CD8-positive, alpha-beta memory T cell (primary cell): ENCODE measurements around the gene PSG5. TPM values are rescaled to one million over a fixed set of nuclear protein-coding genes. Genes with fewer than 3 reads are reported as not detected.
"Not testable (repeated sequence)": the region's sequence is repeated elsewhere in the genome, so short reads cannot be mapped to it uniquely, and the experiment has no call there.

ENCODE experiments used
- CTCF ChIA-PET: fragments of 350-600 bp; sonication (Branson Sonifier 250); formaldehyde crosslinking; loops from one replicate; lab custom pipeline; 2021; ENCODE audit warnings: antibody characterized with exemption; lab: Charles Lee
- POLR2A ChIA-PET: fragments of 350-600 bp; sonication (Branson Sonifier 250); formaldehyde crosslinking; loops from one replicate; lab custom pipeline; 2021; ENCODE audit warnings: antibody characterized with exemption; lab: Charles Lee
- DNase-seq, 5 donors: peaks; one replicate each; pipeline versions ENCODE4 v3.0.0 to v3.0.0-alpha.2; 2020 to 2022; ENCODE audit warnings: mixed read lengths in 1 of 5
- H3K27ac ChIP-seq: one replicate; pipeline ENCODE4 v1.7.0; 2013; ENCODE audit warnings: low read depth, mild to moderate bottlenecking, low read length, moderate library complexity
- H3K27me3 ChIP-seq: 2 replicates; pipeline ENCODE4 v1.7.0; 2013; ENCODE audit warnings: low read length, mild to moderate bottlenecking; ENCODE audit not compliant: insufficient read depth, poor library complexity, severe bottlenecking
- H3K36me3 ChIP-seq: 2 replicates; pipeline ENCODE4 v1.7.0; 2013; ENCODE audit warnings: mild to moderate bottlenecking, low read length, moderate library complexity; ENCODE audit not compliant: insufficient read depth
- H3K4me1 ChIP-seq: 2 replicates; pipeline ENCODE4 v1.7.0; 2013; ENCODE audit warnings: mild to moderate bottlenecking, low read length, moderate library complexity; ENCODE audit not compliant: insufficient read depth
- H3K4me3 ChIP-seq: 2 replicates; pipeline ENCODE4 v1.7.0; 2013; ENCODE audit warnings: mild to moderate bottlenecking, low read length
- H3K9me3 ChIP-seq: 2 replicates; pipeline ENCODE4 v1.7.0; 2013; ENCODE audit warnings: mild to moderate bottlenecking, low read length
- H3K27ac Mint-ChIP-seq, 8 donors: one replicate each; pipeline ENCODE4 v1.8.0; 2020 to 2021; ENCODE audit warnings: mixed read lengths in 8 of 8, mild to moderate bottlenecking in 6 of 8, inconsistent platforms in 3 of 8, moderate library complexity in 3 of 8
- H3K27me3 Mint-ChIP-seq, 2 donors: one replicate each; pipeline ENCODE4 v1.8.0; 2020 to 2021; ENCODE audit warnings: mixed read lengths in 2 of 2, mild to moderate bottlenecking in 1 of 2, moderate library complexity in 1 of 2
- H3K36me3 Mint-ChIP-seq, 3 donors: one replicate each; pipeline ENCODE4 v1.8.0; 2020 to 2021; ENCODE audit warnings: mixed read lengths in 3 of 3, inconsistent platforms in 1 of 3, mild to moderate bottlenecking in 1 of 3
- H3K4me1 Mint-ChIP-seq, 3 donors: one replicate each; pipeline ENCODE4 v1.8.0; 2020 to 2021; ENCODE audit warnings: mixed read lengths in 3 of 3, inconsistent platforms in 1 of 3, mild to moderate bottlenecking in 1 of 3
- H3K4me3 Mint-ChIP-seq, 7 donors: one replicate each; pipeline ENCODE4 v1.8.0; 2020 to 2021; ENCODE audit warnings: mixed read lengths in 7 of 7, mild to moderate bottlenecking in 6 of 7, moderate library complexity in 4 of 7, inconsistent platforms in 2 of 7
- H3K9me3 Mint-ChIP-seq, 5 donors: one replicate each; pipeline ENCODE4 v1.8.0; 2020 to 2022; ENCODE audit warnings: mixed read lengths in 5 of 5, mild to moderate bottlenecking in 3 of 5, moderate library complexity in 2 of 5, inconsistent platforms in 1 of 5
- polyA plus RNA-seq: library from polyadenylated mRNA; unstranded; fragments of 300-500 nt; fragmentation: Illumina TruSeq; gene quantifications from one replicate; pipeline ENCODE4 v1.2.3, GENCODE V29; 2021
- total RNA-seq, 2 experiments: library from RNA; stranded (reverse); gene quantifications; one replicate each; pipeline ENCODE4 v1.2.3, GENCODE V29; 2021

PSG5 gene
- total and polyA plus RNA-seq, 3 experiments from 2014 or later: not detected

DNA sequence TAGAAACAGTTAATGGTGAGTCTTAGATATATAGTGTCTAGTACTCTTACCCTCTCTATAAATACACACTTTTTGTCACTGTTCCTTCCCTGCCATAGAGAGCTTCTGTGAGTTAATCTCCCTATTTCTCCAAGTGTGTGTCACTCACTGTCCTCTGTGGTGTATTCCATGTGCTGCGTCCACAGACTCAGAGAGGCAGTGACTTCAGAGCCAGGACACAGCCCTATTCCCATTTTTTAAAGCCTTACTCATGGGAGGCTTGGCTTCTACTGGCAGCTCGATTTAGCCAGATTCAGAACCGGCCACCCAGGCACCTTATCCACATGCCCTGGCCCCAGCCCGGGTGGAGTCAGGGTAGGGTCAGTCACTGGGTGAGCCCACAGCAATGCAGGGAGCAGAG is 32.8 kb upstream of the PSG5 start:
- H3K27me3 ChIP-seq, H3K4me1 Mint-ChIP-seq, H3K9me3 ChIP-seq, H3K36me3 ChIP-seq, H3K27ac ChIP-seq, H3K36me3 Mint-ChIP-seq, DNase-seq, POLR2A ChIA-PET, CTCF ChIA-PET, H3K4me3 ChIP-seq, H3K4me1 ChIP-seq, H3K4me3 Mint-ChIP-seq: not testable (repeated sequence)
- peaks cover 0 to 12% (median 4%) of the 10 kb centered on the region in 5 donors for H3K9me3 Mint-ChIP-seq
- H3K27ac Mint-ChIP-seq: peak overlapping the region in 1 of 8 donors; percentile 73
- peaks cover 2 to 14% of the 10 kb centered on the region in 2 donors for H3K27me3 Mint-ChIP-seq

DNA sequence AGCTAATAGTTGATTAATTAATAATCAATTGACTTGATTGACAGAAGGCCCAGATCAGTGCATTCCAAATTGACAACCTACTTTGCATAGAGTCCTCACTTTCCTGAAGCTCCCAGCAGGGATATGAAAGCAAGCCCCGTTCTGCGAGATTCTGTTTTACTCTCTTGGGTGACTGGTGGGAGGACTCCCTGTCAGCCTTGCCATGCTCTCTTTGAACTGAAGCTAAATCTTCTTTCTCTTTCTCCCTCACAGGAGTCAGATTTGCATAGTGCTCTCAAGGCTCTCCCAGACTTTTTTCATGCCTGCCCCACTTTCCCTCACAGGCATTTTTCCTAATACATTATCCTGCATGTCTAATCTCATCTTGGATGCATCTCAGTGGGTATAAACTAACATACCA is 29.5 kb upstream of the PSG5 start:
- H3K27ac ChIP-seq, H3K4me1 Mint-ChIP-seq, DNase-seq, H3K27ac Mint-ChIP-seq, H3K9me3 ChIP-seq, H3K27me3 ChIP-seq, H3K36me3 ChIP-seq, H3K36me3 Mint-ChIP-seq, H3K4me3 ChIP-seq, H3K4me3 Mint-ChIP-seq, POLR2A ChIA-PET, H3K9me3 Mint-ChIP-seq, H3K4me1 ChIP-seq, CTCF ChIA-PET: not testable (repeated sequence)
- H3K27me3 Mint-ChIP-seq: peaks cover 2 to 15% of the 10 kb centered on the region in 2 donors

DNA sequence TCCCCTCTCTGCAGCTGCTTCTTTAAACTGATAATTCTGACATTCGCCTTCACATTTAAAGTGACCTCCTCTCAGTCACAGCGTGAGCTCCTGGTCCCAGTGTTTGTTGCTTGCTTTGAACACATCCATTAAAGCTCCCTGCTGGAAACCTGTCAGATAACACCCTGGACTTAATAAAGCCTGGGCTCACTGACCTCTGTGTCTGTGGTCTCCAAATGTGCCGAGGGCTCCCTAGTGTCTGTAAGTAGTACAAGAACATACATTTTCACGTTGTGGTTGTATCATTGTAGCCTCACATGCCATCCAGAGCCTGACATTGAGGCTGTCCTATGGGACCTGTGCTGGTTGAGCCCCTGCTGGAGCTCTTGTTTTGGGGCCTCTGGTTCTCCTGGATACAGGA is 21.7 kb upstream of the PSG5 start:
- H3K27ac ChIP-seq: no peak overlapping the region
- H3K4me3 Mint-ChIP-seq: no peak overlapping the region
- no peaks in the 10 kb centered on the region for H3K4me1 Mint-ChIP-seq

DNA sequence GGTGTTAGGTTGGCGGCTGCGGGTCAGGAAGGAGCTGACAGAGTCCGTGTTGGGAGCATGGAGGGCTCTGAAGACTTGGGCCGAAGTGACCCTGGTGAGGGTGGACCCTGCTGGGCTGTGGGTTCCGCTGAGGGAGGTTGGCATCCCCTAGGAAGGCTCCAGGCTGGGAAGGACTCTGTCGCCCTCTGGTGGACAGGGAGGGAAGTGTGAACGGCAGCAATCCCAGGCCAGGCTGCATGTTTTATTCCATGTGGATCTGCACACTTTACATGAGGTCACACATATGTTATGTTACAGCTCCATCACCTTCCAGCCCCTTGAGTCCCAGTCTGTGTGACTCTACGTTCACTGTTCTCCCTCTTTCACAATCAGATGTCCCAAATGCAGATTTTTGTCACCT is 20.8 kb upstream of the PSG5 start:
- H3K27me3 Mint-ChIP-seq: peaks cover 2 to 23% of the 10 kb centered on the region in 2 donors
- H3K27me3 ChIP-seq, CTCF ChIA-PET, H3K4me1 Mint-ChIP-seq, H3K9me3 Mint-ChIP-seq, H3K4me3 ChIP-seq, POLR2A ChIA-PET, DNase-seq, H3K4me3 Mint-ChIP-seq, H3K9me3 ChIP-seq, H3K36me3 Mint-ChIP-seq, H3K27ac Mint-ChIP-seq, H3K36me3 ChIP-seq, H3K27ac ChIP-seq, H3K4me1 ChIP-seq: not testable (repeated sequence)

More for the DNA sequence above, 21.7 kb upstream of the PSG5 start:
- Mint-ChIP-seq H3K36me3 (no peaks in the 10 kb centered on the region), H3K27ac (no peak overlapping the region), H3K9me3 (no peaks in the 10 kb centered on the region), H3K27me3 (peaks cover 2 to 23% of the 10 kb centered on the region in 2 donors)
- no peaks in the 10 kb centered on the region for H3K4me1 ChIP-seq
- no peak overlapping the region for H3K4me3 ChIP-seq
- no peaks in the 10 kb centered on the region for H3K27me3 ChIP-seq
- POLR2A ChIA-PET: no interaction called here
- no peak for DNase-seq
- CTCF ChIA-PET: no interaction called here
- no peaks in the 10 kb centered on the region for H3K9me3 ChIP-seq
- no peaks in the 10 kb centered on the region for H3K36me3 ChIP-seq

DNA sequence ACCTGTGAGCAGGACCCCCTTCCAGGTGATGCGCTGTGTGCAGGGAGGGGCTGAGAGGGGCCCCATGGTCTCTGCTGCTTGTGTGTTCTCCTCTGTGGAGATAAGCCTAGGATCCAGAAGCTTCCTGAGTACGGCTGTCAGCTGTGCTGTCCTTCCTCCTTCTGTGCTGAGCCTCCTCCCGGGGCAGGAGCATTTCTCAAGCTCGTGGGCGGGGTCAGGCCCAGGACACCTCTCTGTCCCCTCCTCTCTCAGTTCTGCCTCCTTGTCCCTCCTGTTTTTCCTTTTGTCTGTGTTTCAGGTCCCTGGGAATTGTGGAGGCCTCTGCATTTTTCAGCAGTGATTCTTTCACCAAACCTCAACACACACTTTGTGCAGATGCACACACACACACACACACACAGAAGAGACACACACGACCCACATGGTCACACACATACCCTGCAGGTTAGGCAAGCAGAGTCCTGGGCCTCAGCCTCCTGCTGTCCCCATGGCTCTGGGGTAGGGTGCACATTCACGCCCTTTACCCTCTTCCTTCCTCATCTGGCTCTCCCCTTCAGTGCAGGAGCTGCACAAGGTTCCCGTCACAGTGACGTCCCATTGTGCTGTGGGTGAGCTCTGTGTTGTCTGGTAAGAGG is 19.3 kb upstream of the PSG5 start, which contains the start of gene PSG4:
TSS of gene PSG4 (minus strand) at position 168 of the 635 bp plus-strand sequence. CDS start at position 66, 102 bp downstream.
- H3K4me1 ChIP-seq, H3K9me3 ChIP-seq, H3K27me3 ChIP-seq, H3K4me1 Mint-ChIP-seq, H3K4me3 ChIP-seq, DNase-seq, POLR2A ChIA-PET, H3K9me3 Mint-ChIP-seq, H3K27ac Mint-ChIP-seq, H3K36me3 Mint-ChIP-seq, H3K27ac ChIP-seq, H3K36me3 ChIP-seq, CTCF ChIA-PET, H3K4me3 Mint-ChIP-seq: not testable (repeated sequence)
- peaks cover 2 to 19% of the 10 kb centered on the region in 2 donors for H3K27me3 Mint-ChIP-seq

DNA sequence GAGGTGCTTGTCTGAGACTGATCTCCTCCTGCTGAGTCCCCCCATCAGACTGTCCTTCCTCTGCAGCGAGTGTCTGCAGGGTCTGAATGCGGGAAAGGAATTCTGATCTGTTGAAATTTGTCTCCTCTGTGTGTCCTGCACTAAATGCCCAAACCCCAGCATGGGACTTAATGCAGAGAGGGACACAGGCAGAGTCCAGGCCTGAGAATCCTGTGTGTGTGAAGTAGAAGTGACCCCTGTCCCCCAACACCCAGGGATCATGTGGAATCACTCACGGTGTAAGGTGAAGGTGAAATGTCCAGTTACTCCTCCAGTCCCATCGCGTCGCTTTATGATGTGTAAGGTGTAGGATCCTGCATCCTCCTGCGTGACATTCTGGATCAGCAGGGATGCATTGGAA is 17.3 kb upstream of the PSG5 start:
- CTCF ChIA-PET, H3K4me3 ChIP-seq, DNase-seq, H3K4me1 Mint-ChIP-seq, H3K4me3 Mint-ChIP-seq, H3K36me3 Mint-ChIP-seq, H3K4me1 ChIP-seq, H3K27me3 ChIP-seq, H3K27ac Mint-ChIP-seq, POLR2A ChIA-PET, H3K27ac ChIP-seq, H3K9me3 ChIP-seq, H3K9me3 Mint-ChIP-seq, H3K36me3 ChIP-seq: not testable (repeated sequence)
- H3K27me3 Mint-ChIP-seq: peaks cover 0 to 14% of the 10 kb centered on the region in 2 donors

DNA sequence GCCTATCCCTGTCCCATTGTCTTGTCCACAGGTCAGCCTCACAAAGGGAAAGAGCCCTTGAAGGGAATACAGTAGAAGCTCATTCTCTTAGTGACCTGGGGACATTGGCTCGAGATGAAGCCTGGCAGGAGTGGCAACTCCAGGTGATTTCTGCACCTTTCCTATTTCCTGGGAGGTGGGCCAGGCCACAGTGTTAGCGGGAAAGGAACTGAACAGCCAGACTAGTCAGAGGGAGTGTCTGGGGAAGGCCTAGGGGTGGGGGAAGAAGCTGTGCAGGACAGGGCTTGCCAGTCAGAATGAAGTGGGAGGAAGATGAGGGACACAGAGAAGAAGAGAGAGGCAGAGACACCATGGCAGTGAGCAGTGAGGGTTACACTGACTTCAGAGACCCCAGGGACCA is 15.6 kb upstream of the PSG5 start:
- H3K36me3 Mint-ChIP-seq, H3K9me3 ChIP-seq, H3K4me3 ChIP-seq, POLR2A ChIA-PET, H3K27ac Mint-ChIP-seq, H3K27me3 ChIP-seq, H3K27me3 Mint-ChIP-seq, CTCF ChIA-PET, H3K9me3 Mint-ChIP-seq, H3K4me3 Mint-ChIP-seq, DNase-seq, H3K27ac ChIP-seq, H3K36me3 ChIP-seq, H3K4me1 ChIP-seq, H3K4me1 Mint-ChIP-seq: not testable (repeated sequence)

DNA sequence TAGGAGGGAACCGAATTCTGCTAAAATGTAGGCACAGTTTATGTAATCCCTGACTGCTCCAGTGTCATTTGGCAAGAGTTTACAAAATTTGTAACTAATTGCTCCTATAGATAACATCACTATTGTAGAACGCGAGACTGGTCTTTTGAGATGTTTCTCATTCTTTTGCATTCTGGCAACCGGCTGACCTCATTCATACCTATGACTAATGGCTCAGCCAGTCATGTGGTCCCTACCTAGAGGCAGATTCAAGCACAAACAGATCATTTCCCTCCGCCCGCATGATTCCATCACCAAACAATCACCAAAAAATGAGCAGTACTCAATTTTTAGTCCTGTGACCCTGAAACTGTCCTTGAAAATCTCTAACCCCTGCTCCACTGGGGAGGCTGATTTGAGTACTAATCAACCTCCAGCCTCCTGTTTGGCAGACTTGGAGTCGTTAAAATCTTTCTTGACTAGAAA is 15.0 kb upstream of the PSG5 start:
- H3K9me3 ChIP-seq: not testable (repeated sequence)

More for the DNA sequence above, 15.0 kb upstream of the PSG5 start:
- H3K4me1 ChIP-seq, H3K27ac Mint-ChIP-seq, H3K9me3 Mint-ChIP-seq, CTCF ChIA-PET, H3K27ac ChIP-seq, H3K27me3 ChIP-seq, H3K36me3 ChIP-seq, H3K4me3 Mint-ChIP-seq, H3K36me3 Mint-ChIP-seq, H3K27me3 Mint-ChIP-seq, POLR2A ChIA-PET, H3K4me1 Mint-ChIP-seq, H3K4me3 ChIP-seq, DNase-seq: not testable (repeated sequence)
